ENCODE data around the gene MAP2K5. TPM values are rescaled to one million over a fixed set of nuclear protein-coding genes. Genes with fewer than 3 reads are reported as not detected.

The MAP2K5 gene
- total RNA-seq, 3 donors from 2014 or later: 26.4 to 36.4 (median 30.3) TPM

GRCh38 chr15:67571648-67572415 is 29.3 kb downstream of the MAP2K5 start:
- H3K4me1 ChIP-seq (ENCODE audit: low read depth): peaks cover 24% of the 10 kb centered on the region
- DNase-seq (peak; percentile 57 to 59 (median 58)), ATAC-seq (peak; percentile 86)
- H3K9me3 ChIP-seq: no peaks in the 10 kb centered on the region
- TF ChIP-seq CTCF (IDR thresholded peaks at IDR 0.05): no peak
- H3K36me3 ChIP-seq (ENCODE audit: low read depth): no peaks in the 10 kb centered on the region
- H3K4me3 ChIP-seq: no peak overlapping the region
- intact Hi-C loops (cut with DNase I, micrococcal nuclease): no loop called here

GRCh38 chr15:67573194-67573593 is 30.7 kb downstream of the MAP2K5 start:
- ATAC-seq (no peak), DNase-seq (no peak)
- Histone ChIP-seq H3K4me1 (ENCODE audit: low read depth) (peaks cover 24% of the 10 kb centered on the region), H3K4me3 (no peak overlapping the region), H3K9me3 (no peaks in the 10 kb centered on the region), H3K36me3 (ENCODE audit: low read depth) (no peaks in the 10 kb centered on the region)
- no peak for TF ChIP-seq CTCF (IDR thresholded peaks at IDR 0.05)
- intact Hi-C loops (cut with DNase I, micrococcal nuclease): no loop called here

GRCh38 chr15:67575039-67575502 is 32.6 kb downstream of the MAP2K5 start:
- Histone ChIP-seq H3K4me3 (no peak overlapping the region), H3K36me3 (ENCODE audit: low read depth) (no peaks in the 10 kb centered on the region), H3K9me3 (no peaks in the 10 kb centered on the region), H3K4me1 (ENCODE audit: low read depth) (peaks cover 14% of the 10 kb centered on the region)
- intact Hi-C loops (cut with DNase I, micrococcal nuclease): no loop called here
- DNase-seq (no peak), ATAC-seq (no peak)
- TF ChIP-seq CTCF (IDR thresholded peaks at IDR 0.05): no peak

GRCh38 chr15:67578020-67578600 is 35.6 kb downstream of the MAP2K5 start:
- intact Hi-C loops (cut with DNase I, micrococcal nuclease): no loop called here
- no peak for ATAC-seq
- TF ChIP-seq CTCF (IDR thresholded peaks at IDR 0.05): no peak
- no peak overlapping the region for H3K4me3 ChIP-seq
- H3K36me3 ChIP-seq (ENCODE audit: low read depth): no peaks in the 10 kb centered on the region
- no peaks in the 10 kb centered on the region for H3K4me1 ChIP-seq (ENCODE audit: low read depth)
- H3K9me3 ChIP-seq: no peaks in the 10 kb centered on the region
- DNase-seq: no peak

GRCh38 chr15:67579164-67579563 is 36.7 kb downstream of the MAP2K5 start:
- no peaks in the 10 kb centered on the region for H3K9me3 ChIP-seq
- intact Hi-C loops (cut with DNase I, micrococcal nuclease): no loop called here
- no peak for DNase-seq

More at GRCh38 chr15:67579164-67579563, 36.7 kb downstream of the MAP2K5 start:
- no peak for ATAC-seq
- Histone ChIP-seq H3K4me1 (ENCODE audit: low read depth) (no peaks in the 10 kb centered on the region), H3K36me3 (ENCODE audit: low read depth) (no peaks in the 10 kb centered on the region), H3K4me3 (no peak overlapping the region)
- no peak for TF ChIP-seq CTCF (IDR thresholded peaks at IDR 0.05)
